Chondrocyte (in vitro differentiated cells): Measurements from ENCODE around the gene BRD9. TPM values are rescaled to one million over a fixed set of nuclear protein-coding genes. Genes with fewer than 3 reads are reported as not detected.

ENCODE experiments used
- DNase-seq: peaks from one replicate; pipeline ENCODE4 v3.0.0; 2021; ENCODE audit warnings: mixed read lengths, low spot score
- H3K27ac Mint-ChIP-seq: one replicate; pipeline ENCODE4 v1.8.0; 2021; ENCODE audit warnings: mild to moderate bottlenecking, moderate library complexity, mixed read lengths; ENCODE audit not compliant: unreplicated experiment
- H3K27me3 Mint-ChIP-seq: 2 replicates; pipeline ENCODE4 v1.8.0; 2021; ENCODE audit warnings: low read depth, mixed read lengths
- H3K36me3 Mint-ChIP-seq: 2 replicates; pipeline ENCODE4 v1.8.0; 2021; ENCODE audit warnings: low read depth, mixed read lengths
- H3K4me1 Mint-ChIP-seq: 2 replicates; pipeline ENCODE4 v1.8.0; 2021; ENCODE audit warnings: low read depth, mild to moderate bottlenecking, mixed read lengths
- H3K4me3 Mint-ChIP-seq: one replicate; pipeline ENCODE4 v1.8.0; 2021; ENCODE audit warnings: mild to moderate bottlenecking, moderate library complexity, mixed read lengths; ENCODE audit not compliant: unreplicated experiment
- H3K9me3 Mint-ChIP-seq: 2 replicates; pipeline ENCODE4 v1.8.0; 2021; ENCODE audit warnings: low read depth, mixed read lengths
- total RNA-seq: library from RNA; stranded (reverse); gene quantifications from 3 replicates; pipeline ENCODE4 v1.2.1, GENCODE V29; 2021
- TF ChIP-seq, protein P1 (sequence below): fragments of 200-600 bp; sonication (generic); IDR thresholded peaks from 2 replicates; pipeline ENCODE4 v1.5.0; 2021; ENCODE audit warnings: antibody characterized with exemption, mild to moderate bottlenecking, moderate library complexity

Gene BRD9
- total RNA-seq, 1 donor from 2014 or later, result 26.5 TPM

DNA sequence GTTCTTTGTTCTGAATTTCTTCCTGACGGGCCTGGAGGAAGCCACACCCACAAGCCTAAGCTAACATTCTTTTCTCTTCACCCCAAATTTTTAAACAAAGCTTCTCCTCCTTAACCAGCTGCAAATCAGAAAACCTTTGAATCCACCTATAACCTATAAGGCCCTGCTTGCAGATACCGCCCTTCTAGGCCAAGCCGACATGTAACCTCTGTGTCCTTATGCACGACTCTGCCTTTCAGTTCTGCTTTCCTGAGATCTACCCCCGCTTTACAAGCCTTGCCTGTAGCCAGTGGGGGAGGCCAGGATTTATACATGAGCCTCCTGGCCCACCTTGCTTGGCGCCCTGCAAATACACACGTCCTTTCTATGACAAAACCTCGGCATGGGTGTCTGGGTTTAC is 19.3 kb downstream of the BRD9 start:
- TF ChIP-seq, protein P1, sequence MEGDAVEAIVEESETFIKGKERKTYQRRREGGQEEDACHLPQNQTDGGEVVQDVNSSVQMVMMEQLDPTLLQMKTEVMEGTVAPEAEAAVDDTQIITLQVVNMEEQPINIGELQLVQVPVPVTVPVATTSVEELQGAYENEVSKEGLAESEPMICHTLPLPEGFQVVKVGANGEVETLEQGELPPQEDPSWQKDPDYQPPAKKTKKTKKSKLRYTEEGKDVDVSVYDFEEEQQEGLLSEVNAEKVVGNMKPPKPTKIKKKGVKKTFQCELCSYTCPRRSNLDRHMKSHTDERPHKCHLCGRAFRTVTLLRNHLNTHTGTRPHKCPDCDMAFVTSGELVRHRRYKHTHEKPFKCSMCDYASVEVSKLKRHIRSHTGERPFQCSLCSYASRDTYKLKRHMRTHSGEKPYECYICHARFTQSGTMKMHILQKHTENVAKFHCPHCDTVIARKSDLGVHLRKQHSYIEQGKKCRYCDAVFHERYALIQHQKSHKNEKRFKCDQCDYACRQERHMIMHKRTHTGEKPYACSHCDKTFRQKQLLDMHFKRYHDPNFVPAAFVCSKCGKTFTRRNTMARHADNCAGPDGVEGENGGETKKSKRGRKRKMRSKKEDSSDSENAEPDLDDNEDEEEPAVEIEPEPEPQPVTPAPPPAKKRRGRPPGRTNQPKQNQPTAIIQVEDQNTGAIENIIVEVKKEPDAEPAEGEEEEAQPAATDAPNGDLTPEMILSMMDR, result no peak
- Mint-ChIP-seq H3K4me1 (no peaks in the 10 kb centered on the region), H3K27me3 (no peaks in the 10 kb centered on the region), H3K4me3 (no peak overlapping the region), H3K36me3 (peaks cover 42% of the 10 kb centered on the region), H3K27ac (no peak overlapping the region), H3K9me3 (no peaks in the 10 kb centered on the region)
- no peak for DNase-seq

DNA sequence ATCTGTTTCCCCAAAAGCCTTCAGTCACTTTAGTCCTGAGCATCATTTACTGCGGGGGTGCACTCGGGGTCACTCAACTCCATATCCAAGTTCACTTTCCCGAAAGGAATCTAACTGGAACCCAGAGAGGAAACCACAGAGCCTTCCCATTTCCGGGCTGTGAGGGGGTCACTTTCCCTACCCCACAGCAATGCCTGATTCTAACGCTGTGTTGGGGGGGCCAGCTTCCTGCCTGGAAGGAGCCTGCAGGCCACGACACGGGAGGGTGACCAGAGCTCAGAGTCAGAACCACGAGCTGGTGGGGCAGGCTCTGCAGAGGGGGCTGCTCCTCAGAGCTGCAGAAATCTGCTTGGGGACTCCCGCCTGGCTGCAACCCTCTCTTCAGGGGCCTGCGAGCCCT is 20.3 kb downstream of the BRD9 start:
- no peak overlapping the region for H3K4me3 Mint-ChIP-seq
- no peaks in the 10 kb centered on the region for H3K27me3 Mint-ChIP-seq
- TF ChIP-seq, protein P1, result no peak
- no peak for DNase-seq
- H3K27ac Mint-ChIP-seq, result no peak overlapping the region
- H3K36me3 Mint-ChIP-seq, result peaks cover 46% of the 10 kb centered on the region
- no peaks in the 10 kb centered on the region for H3K9me3 Mint-ChIP-seq
- H3K4me1 Mint-ChIP-seq, result no peaks in the 10 kb centered on the region

DNA sequence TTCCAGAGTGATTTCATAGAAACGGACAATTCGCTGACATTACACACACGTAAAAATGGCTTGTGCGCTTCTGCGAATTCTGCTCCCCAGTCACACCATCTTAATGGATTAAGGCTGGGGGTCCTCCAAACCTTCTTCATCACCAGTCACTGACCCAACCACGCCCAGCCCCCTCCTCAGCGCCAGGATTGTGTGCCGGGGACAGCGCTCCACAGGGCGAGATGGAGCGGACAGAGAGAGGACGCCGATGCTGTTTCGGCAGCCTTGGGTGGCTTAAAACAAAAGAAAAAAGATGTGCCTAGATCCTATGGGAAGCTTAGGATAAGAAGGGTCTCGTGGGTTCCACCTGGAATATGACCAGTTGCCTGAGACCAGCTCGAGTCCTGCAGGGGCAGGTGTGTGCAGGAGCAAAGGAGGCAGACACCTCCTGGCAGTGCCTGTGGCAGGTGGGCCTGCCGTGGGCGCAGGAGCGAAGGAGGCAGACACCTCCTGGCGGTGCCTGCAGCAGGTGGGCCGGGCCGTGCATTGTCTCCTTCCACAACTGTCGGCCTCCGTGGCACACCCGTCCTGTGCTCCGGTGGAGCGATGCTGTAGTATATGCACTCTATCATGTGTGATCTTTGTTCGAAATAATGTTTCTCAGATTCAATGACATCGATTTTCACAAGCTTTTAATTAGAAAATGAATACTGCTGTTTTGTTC is 20.9 kb downstream of the BRD9 start:
- Mint-ChIP-seq H3K27me3 (no peaks in the 10 kb centered on the region), H3K4me1 (no peaks in the 10 kb centered on the region), H3K4me3 (no peak overlapping the region), H3K9me3 (no peaks in the 10 kb centered on the region), H3K36me3 (peaks cover 44% of the 10 kb centered on the region), H3K27ac (no peak overlapping the region)
- no peak for DNase-seq
- TF ChIP-seq, protein P1, result no peak

DNA sequence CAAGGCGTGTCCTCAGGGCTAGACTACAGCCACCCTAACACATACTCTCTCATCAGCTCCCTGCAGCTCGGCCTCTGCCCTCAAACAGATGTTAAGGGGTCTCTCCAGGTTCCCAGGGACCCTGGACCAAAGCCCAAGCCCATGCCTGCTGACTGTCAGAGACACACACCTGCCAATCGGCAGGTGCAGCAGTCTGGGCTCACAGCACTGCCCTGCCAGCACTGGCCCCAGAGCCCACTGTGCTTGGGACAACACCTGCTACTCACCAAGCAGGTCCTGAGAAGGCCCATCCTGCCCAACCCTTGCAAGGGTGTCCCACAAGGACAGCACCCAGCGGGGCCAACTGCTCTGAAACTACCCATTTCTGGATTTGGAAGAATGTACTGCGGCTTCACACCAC is 21.6 kb downstream of the BRD9 start:
- Mint-ChIP-seq H3K36me3 (peaks cover 50% of the 10 kb centered on the region), H3K4me3 (no peak overlapping the region), H3K27ac (no peak overlapping the region), H3K27me3 (no peaks in the 10 kb centered on the region), H3K4me1 (no peaks in the 10 kb centered on the region), H3K9me3 (no peaks in the 10 kb centered on the region)
- no peak for DNase-seq
- TF ChIP-seq, protein P1, result no peak

DNA sequence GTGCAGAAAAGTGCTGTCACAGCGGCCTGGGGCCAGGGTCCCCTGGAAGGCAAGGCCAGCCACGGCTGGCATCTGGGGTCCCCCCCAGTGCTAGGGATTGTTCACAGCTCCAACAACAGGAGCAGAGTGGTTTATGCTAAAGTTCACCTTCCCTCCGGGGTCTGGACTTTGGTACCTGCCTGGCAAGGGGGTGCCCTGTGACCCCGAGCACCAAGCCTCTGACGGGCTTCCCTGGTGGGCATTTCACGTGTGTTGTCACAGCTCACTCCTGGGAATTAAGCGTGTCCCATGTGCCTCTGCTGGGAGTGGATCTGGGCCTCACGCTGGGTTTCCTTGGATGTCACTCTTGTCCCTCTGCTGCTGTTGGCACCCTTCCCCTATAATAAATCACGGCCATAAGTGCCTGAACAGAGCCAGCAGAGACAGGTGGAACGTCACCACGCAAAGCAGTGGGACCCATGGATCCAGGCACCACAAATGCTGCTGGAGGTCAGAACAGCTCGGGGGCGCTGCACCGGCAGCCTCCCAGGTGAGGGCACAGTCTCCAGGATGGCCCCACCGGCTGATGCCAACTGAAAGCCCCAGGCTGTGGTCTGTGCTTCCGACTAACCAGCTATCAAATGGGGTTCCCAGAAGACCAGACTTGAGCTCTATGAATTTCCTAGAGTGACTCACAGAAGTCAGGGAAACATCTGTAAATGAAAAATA is 24.0 kb downstream of the BRD9 start:
- Mint-ChIP-seq H3K9me3 (no peaks in the 10 kb centered on the region), H3K4me3 (no peak overlapping the region), H3K27ac (no peak overlapping the region), H3K27me3 (no peaks in the 10 kb centered on the region), H3K36me3 (peaks cover 47% of the 10 kb centered on the region), H3K4me1 (no peaks in the 10 kb centered on the region)
- DNase-seq, result no peak
- TF ChIP-seq, protein P1, result no peak
